ENCODE measurements around the gene SLC6A19. TPM values are rescaled to one million over a fixed set of nuclear protein-coding genes. Genes with fewer than 3 reads are reported as not detected.

The SLC6A19 gene
- total and polyA plus RNA-seq, 12 donors: 0.11 TPM; not detected in 11

DNA sequence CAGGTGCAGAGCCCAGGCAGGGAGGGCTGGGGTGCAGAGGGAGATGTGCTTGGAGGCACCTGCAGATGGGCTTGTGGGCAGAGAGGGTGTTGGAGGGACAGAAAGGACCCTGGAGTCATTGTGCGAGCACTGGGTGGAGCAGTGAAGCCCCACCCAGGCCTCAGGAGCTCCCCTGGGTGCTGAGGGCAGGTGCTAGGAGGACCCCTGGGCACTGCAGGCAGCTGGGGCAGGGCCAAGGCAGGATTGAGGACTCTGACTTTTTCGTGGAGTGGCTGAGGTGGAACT, 13.5 kb downstream of the SLC6A19 start:
- WGBS, 2 donors: 66 to 76% methylated on average over 2 of the region's 2 CpGs
- H3K4me1 ChIP-seq: no peaks in the 10 kb centered on the region
- ATAC-seq (no peak), DNase-seq (no peak)
- H3K27me3 ChIP-seq: peaks cover 0 to 23% (median 0%) of the 10 kb centered on the region in 7 donors
- no peak overlapping the region for H3K4me3 ChIP-seq
- H3K36me3 ChIP-seq: no peaks in the 10 kb centered on the region
- no peak overlapping the region for H3K27ac ChIP-seq
- TF ChIP-seq, protein P1, sequence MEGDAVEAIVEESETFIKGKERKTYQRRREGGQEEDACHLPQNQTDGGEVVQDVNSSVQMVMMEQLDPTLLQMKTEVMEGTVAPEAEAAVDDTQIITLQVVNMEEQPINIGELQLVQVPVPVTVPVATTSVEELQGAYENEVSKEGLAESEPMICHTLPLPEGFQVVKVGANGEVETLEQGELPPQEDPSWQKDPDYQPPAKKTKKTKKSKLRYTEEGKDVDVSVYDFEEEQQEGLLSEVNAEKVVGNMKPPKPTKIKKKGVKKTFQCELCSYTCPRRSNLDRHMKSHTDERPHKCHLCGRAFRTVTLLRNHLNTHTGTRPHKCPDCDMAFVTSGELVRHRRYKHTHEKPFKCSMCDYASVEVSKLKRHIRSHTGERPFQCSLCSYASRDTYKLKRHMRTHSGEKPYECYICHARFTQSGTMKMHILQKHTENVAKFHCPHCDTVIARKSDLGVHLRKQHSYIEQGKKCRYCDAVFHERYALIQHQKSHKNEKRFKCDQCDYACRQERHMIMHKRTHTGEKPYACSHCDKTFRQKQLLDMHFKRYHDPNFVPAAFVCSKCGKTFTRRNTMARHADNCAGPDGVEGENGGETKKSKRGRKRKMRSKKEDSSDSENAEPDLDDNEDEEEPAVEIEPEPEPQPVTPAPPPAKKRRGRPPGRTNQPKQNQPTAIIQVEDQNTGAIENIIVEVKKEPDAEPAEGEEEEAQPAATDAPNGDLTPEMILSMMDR (IDR thresholded peaks at IDR 0.05): no peak
- peaks cover 0 to 10% (median 0%) of the 10 kb centered on the region in 11 donors for H3K9me3 ChIP-seq
- intact Hi-C loops (cut with DNase I): no loop called here

- intact Hi-C loops (cut with DNase I): no loop called here
- whole genome bisulfite sequencing, 2 donors: 91 to 95% methylated on average over 23 of the region's 23 CpGs
- TF ChIP-seq, protein P1 (IDR thresholded peaks at IDR 0.05): no peak
- no peaks in the 10 kb centered on the region for H3K4me1 ChIP-seq
- ATAC-seq: no peak
- no peak overlapping the region for H3K4me3 ChIP-seq
- H3K27ac ChIP-seq: no peak overlapping the region
- peaks cover 0 to 19% (median 0%) of the 10 kb centered on the region in 7 donors for H3K27me3 ChIP-seq
- no peaks in the 10 kb centered on the region for H3K36me3 ChIP-seq
- DNase-seq: no peak
- peaks cover 0 to 10% (median 0%) of the 10 kb centered on the region in 11 donors for H3K9me3 ChIP-seq
Measured at GRCh38 chr5:1215320-1216096, 14.1 kb downstream of the SLC6A19 start.

DNA sequence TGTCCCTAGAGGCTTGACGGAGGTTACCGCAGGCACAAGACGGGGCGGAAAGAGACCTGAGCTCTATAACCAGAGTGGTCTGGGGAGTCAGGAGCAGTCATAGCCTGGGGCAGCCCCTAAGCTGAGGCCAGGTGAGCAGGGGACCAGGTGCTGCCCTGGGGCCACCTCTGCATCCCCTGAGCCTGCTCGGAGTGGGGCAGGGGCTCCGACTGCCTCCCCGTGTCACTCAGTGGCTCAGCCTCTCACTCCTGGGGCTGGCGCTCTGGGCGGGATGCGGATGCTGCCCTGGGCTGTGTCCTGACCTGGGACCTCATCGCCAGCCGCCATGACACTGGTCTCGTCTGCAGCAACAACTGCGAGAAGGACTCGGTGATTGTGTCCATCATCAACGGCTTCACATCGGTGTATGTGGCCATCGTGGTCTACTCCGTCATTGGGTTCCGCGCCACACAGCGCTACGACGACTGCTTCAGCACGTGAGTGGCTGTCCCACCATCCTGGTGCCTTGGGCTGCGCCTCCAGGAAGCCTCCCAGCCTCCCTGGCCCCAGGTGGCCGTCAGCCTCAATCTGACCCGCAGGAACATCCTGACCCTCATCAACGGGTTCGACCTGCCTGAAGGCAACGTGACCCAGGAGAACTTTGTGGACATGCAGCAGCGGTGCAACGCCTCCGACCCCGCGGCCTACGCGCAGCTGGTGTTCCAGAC, 15.0 kb downstream of the SLC6A19 start:
- Histone ChIP-seq H3K27me3 (peaks cover 0 to 17% (median 0%) of the 10 kb centered on the region in 7 donors), H3K36me3 (no peaks in the 10 kb centered on the region), H3K4me3 (no peak overlapping the region), H3K27ac (no peak overlapping the region), H3K9me3 (peaks cover 0 to 10% (median 0%) of the 10 kb centered on the region in 11 donors), H3K4me1 (no peaks in the 10 kb centered on the region)
- intact Hi-C loops (cut with DNase I): no loop called here
- ATAC-seq: no peak
- WGBS, 2 donors: 93% methylated on average over 38 of the region's 38 CpGs
- peak in 1 of 2 donors; percentile 6 for DNase-seq
- TF ChIP-seq, protein P1 (IDR thresholded peaks at IDR 0.05): no peak

DNA sequence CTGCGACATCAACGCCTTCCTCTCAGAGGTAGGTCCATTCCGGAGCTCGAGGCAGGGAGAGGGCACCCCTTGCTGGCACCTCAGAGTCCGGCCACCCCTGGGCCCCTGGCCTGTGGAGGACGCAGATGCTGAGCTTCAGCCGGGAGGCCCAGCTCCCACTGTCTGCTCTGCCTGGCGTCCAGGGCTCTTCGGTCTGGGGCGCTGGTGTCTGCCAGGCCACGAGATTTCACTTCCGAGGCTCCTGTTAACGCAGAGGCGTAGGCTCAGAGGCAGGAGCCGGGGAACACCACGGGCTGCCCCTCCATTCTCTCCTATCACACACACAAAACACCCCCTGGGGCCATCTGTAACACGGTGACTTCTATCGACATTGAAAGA, 15.5 kb downstream of the SLC6A19 start:
- WGBS, 2 donors: 80 to 86% methylated on average over 18 of the region's 18 CpGs
- Histone ChIP-seq H3K27me3 (peaks cover 0 to 17% (median 0%) of the 10 kb centered on the region in 7 donors), H3K4me1 (no peaks in the 10 kb centered on the region), H3K9me3 (peaks cover 0 to 10% (median 0%) of the 10 kb centered on the region in 11 donors), H3K27ac (no peak overlapping the region), H3K36me3 (no peaks in the 10 kb centered on the region), H3K4me3 (no peak overlapping the region)
- TF ChIP-seq, protein P1 (IDR thresholded peaks at IDR 0.05): no peak
- ATAC-seq (no peak), DNase-seq (peak in 1 of 2 donors; percentile 9)
- intact Hi-C loops (cut with DNase I): no loop called here
